Kidney glomerular epithelial cell (primary cell): ENCODE results near the gene NAA60.
A peak's percentile ranks its signal among the peaks of the same experiment; 100 is the strongest.
"Not testable (repeated sequence)": the region's sequence is repeated elsewhere in the genome, so short reads cannot be mapped to it uniquely, and the experiment has no call there.

Experiments
- DNase-seq: peaks from one replicate; lab custom pipeline; 2025; lab: John Stamatoyannopoulos, UW

The NAA60 gene

DNA sequence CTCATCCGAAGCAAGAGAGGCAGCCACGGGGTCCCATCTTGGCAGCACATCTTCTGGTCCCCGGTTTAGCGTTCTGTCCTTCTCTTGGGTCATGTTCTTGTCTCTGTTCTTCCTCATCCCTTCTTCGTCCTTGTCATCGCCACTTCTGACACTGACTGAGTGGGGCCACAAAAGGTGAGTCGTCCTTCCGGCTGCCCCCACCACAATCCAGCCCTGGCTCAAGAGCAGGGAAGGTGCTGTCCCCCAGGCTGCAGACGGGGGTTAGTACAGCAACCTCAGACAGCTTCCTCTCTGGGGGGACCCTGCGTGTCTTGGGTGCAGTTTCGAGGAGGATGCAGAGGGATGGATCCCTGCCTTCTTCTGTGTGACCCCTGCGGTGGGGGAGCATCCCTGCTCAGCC lies 21.8 kb downstream of the NAA60 start:
- DNase-seq = no peak

DNA sequence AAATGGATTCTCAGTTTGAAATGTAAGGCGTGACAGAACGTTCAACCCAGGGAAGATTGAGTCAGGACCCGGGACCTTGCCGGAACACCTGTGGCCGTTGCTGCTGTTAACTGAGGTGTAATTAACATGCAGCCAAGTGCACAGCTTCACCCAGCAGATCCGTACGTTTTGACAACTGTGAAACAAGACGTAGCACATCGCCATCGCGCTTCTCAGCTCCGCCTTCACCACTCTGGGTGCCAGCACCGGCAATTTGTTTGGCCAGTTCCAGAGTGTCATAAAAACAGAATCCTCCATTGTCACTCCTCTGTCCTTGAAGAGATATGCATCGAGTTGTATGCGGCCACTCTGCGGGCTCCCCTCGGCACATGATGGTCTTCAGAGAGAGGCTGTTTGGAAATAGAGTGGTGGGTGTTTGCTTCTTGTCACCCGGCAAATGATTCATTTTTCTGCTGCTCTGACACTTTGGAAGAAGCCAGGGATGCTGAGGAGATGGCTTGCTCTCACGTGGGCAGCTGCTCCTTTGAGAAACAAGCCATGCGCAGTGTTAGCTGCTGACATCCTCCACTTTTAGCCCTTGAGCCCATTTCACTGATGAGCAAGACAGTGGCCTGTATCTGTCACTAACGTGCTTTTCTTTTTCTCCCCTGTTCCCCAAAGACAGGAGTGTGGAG lies 22.6 kb downstream of the NAA60 start:
- no peak for DNase-seq

DNA sequence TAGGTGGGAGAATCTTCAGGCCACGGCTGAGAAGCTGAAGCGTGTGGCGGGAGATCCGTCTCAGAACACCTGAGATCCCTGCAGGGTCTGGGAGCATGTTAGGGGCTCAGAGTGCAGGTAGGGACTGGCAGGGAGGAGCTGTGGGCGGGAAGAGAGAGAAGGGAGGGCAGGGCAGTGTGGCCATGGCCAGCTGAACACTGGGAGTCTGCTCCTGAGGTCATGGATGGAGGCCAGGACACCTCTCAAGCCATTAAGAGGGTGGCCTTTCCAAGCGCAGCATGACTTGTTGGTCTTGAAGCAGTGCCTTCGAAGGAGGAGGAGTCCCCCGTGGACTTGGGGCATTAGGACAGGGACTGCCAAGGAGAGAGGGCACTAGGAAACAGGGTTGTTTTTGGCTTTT lies 23.7 kb downstream of the NAA60 start:
- DNase-seq = no peak

- no peak for DNase-seq
Measured at GRCh38 chr16:3467921-3468320, 24.4 kb downstream of the NAA60 start.

GRCh38 chr16:3468501-3468900 lies 25.0 kb downstream of the NAA60 start:
- no peak for DNase-seq

- DNase-seq = no peak
Measured at GRCh38 chr16:3469736-3470135, 26.3 kb downstream of the NAA60 start.

DNA sequence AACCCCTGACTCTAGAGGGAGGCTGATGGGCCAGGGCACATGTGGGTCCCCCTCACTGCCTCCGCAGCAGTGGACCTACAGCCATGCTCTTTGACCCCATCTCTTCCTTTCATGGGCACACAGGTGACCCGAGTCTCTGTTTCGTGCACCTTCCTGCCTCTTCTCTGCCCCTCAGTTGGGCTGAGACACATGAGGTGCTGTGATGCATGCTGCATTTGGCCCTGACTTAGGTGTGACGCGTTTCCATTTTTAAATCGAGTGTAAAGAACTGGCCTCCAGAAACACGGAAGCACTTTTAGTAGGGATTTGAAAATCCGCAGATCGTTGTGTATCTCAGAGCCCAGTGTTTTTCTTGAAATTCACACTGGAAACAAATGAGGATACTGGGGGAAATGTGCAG lies 27.2 kb downstream of the NAA60 start:
- no peak for DNase-seq

GRCh38 chr16:3471518-3472176 lies 28.2 kb downstream of the NAA60 start:
- no peak for DNase-seq

DNA sequence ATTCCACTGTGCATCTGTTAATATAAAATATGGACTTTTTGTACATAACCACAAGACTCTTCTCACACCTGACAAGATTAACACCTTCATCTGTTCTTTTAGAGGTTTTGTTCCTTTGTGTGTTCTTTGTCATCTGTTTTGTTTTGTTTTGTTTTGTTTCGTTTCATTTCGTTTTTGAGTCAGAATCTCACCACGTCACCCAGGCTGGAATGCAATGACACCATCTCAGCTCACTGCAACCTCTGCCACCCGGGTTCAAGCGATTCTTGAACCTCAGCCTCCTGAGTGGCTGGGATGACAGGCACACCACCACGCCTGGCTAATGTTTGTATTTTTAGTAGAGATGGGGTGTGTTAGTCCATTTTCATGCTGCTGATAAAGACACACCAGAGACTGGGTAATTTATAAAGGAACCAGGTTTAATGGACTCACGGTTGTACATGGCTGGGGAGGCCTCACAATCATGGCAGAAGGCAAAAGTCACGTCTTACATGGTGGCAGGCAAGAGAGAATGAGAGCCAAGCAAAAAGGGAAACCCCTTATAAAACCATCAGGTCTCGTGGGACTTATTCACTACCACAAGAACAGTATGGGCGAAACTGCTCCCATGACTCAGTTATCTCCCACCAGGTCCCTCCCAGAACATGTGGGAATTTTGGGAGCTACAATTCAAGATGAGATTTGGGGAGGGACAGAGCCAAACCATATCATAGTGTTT lies 29.6 kb downstream of the NAA60 start:
- DNase-seq = peak; percentile 6

DNA sequence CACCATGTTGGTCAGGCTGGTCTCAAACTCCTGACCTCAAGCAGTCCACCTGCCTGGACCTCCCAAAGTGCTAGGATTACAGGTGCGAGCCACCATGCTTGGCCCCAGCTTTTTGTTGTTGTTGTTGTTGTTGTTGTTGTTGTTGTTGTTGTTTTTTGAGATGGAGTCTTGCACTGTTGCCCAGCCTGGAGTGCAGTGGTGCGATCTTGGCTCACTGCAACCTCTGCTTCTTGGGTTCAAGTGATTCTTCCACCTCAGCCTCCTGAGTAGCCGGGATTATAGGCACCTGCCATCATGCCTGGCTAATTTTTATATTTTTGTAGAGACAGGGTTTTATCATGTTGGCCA lies 30.1 kb downstream of the NAA60 start:
- not testable (repeated sequence) for DNase-seq

DNA sequence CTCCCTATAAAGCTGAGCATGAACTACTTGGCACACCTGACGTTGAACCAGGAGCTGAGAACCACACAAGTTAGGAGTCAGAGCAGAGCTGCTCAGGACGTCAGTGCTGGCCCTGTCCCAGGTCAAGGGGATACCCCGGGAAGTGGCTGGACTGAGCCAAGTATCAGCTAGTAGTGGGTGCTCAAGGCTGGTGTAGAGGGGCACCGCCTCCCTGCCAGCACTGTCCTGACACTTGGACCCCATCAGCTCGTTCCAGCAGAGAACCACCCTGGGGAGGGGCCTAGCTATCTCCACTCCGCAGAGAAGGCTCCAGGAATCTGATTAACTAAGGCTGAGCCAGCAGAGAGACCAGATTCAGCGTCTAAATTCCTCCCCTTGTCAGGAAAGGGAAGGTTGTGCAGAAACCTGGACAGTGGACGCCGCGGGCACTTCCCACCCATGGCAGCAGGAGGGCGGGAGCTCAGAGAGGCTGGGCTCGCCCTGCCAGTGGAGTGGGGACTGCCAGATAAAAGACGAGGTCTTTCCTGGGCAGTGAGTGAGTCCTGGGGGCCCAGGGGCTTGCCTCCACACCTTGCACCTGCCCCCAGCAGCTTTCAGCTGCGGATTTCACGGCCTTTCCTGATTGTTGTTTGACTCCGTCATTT lies 30.8 kb downstream of the NAA60 start:
- no peak for DNase-seq

DNA sequence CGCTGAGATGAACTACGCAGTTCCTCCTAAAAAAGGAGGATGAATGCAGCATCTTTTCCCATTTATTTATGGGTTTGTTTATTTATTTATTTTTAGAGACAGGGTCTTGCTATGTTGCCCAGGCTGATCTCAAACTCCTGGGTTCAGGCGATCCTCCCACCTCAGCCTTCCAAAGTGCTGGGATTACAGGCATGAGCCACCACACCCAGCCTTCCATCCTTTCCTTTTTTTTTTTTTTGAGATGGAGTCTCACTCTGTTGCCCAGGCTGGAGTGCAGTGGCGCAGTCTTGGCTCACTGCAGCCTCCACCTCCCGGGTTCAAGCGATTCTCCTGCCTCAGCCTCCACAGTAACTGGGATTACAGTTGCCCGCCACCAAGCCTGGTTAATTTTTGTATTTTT lies 31.4 kb downstream of the NAA60 start:
- DNase-seq = not testable (repeated sequence)

- DNase-seq = no peak
Measured at GRCh38 chr16:3475604-3476375, 32.3 kb downstream of the NAA60 start.

DNA sequence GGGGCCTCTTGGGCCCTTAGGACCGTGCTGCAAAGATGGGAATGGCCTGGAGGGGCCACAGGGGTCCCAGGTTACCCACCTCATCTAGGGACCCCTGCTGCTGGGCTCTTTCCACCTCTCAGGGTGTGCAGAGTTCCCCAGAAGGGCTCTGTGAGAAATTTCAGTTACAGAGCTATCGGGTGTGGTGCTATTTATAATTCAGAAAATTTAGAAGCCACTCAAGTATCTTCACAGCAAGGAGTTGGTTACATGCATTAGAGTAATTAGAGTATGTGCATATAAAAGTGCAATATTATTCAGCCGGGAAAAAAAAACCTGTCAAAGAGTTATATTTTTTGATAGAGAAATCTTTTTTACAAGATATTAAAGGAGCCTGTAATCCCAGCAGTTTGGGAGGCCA lies 32.9 kb downstream of the NAA60 start:
- DNase-seq = no peak

DNA sequence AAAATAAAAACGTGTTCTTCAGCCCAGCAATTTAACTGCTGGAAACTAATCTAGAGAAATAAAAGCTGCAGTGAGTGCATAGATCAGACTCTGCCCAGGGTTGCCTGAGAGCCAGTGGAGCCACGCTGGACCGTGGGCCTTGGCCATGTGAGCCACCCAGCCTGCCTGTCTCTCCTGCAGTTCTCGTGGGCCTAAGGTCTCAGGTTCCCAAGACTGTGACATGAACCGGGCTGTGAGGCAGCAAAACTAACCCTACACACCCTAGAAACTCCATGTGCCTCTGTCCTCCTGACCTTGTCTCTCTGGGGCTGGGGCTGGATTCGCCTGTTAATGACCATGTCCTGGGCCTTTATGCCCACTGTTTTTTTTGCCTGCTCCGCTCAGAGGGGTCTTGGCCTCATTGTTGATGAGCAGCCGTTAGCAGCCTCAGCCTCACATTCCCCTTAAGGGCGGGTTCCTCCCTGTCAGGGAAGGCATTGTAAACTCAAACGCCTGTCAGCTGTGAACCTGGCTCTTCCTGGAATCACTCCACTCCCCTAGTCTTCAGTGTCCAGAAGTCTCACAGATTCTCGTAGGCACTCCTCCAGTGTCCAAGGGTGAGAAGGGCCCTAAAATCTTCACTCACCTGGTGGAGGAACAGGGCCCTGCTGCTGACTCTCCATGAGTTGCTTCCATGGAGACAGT lies 34.9 kb downstream of the NAA60 start:
- DNase-seq = no peak

GRCh38 chr16:3479654-3480216 lies 36.3 kb downstream of the NAA60 start:
- no peak for DNase-seq

DNA sequence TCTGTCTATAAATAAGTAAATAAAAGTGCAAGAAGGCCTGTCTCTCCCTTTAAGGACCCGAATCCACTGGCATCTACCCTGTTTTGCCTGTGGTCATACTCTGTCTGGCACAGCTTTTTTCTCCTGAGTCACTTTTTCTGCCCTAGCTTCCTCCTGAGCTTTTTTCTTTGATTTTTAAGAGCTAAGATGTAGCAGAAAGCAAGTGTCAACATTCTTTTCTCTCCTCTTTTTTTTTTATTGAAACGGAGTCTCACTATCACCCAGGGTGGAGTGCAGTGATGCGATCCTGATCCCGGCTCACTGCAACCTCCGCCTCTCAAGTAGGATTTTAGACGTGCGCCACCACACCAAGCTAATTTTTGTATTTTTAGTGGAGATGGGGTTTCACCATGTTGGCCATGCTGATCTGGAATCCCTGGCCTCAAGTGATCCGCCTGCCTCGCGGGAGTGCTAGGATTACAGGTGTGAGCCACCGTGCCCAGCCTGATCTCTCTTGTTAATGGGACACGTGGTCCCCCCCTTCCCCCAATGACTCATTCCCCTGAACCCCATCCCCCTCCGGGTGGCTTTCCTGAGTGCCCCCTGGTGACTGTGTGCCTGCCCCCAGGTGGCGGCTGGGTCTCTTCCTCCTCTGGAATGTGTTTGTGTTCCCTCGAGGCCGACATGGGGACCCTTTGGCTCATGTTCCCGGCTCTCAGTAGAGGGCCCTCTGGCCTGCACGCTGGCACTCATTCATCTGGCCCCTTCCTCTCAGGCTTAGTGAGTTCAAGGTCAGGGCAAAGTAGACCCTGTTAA lies 37.6 kb downstream of the NAA60 start:
- DNase-seq = no peak

DNA sequence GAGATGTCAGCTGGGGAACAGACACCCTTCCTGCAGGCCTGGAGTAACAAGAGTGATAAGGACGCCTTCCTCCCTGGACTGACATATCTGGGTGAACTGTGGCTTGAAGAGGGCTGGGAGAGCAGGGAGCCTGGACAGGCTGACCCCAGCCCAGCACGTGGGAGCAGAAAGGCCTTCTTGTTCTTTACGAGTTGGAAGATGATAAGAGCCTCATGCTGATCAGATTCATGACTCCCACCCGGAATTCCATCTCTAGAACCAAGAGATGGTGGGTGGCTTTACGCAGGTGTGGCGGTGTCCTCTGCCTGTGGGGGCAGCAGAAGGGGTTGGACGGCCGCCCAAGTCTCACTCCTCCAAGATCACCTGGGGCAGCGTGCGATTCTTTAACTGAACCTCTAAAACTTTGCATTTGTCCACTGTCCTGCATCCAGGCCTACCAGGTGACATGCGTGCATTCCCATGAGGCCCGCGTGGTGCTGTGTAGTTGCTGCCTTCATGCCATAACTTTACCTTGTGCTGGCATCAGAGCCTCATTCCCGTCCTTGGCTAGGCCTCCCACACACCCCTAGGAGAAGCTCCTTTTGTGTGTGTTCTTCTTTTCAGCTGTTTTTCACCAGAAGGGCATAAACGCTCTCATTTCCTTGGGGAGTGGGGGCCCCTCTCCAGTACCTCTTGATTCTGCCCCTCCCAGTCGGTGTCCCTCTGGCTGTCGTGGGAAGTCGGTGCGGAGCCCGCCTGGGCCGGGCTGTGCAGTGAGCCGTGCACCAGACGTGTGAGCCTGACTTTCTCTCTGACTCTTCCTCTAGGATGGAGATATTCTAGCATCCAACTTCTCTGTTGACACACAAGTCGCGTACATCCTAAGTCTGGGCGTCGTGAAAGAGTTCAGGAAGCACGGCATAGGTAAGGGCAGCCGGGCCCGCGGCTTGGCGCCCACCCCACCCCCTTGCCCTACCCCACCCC lies 38.5 kb downstream of the NAA60 start:
- no peak for DNase-seq

DNA sequence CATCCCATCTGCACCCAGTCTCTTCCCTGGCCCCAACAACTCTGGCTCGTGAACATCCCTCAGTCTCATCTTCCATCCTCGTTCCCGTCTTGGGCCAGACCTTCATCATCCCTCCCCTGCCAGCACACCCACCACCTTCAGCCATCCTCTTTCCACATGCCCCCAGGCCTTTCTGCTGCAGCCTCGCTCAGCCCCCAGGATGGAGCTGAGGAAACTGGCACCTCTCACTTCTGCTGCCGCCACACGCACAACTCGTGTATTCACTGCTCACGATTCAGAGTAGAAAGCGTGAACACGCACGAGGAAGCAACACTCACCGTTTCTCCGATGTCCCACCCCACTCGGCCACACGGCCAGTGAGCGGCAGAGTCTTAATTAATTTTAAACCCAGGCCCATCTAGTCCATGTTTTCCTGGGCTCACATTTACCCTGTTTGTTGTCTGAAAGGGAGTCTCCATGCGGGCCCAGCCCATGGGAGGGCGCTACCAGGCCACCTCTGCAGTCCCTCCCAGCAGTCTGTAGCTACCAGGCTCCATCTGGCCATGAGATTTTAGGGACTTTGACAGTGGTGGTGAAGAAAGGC lies 39.3 kb downstream of the NAA60 start:
- no peak for DNase-seq
